ENCODE results near the gene EML1.

- TF ChIP-seq, protein P1, sequence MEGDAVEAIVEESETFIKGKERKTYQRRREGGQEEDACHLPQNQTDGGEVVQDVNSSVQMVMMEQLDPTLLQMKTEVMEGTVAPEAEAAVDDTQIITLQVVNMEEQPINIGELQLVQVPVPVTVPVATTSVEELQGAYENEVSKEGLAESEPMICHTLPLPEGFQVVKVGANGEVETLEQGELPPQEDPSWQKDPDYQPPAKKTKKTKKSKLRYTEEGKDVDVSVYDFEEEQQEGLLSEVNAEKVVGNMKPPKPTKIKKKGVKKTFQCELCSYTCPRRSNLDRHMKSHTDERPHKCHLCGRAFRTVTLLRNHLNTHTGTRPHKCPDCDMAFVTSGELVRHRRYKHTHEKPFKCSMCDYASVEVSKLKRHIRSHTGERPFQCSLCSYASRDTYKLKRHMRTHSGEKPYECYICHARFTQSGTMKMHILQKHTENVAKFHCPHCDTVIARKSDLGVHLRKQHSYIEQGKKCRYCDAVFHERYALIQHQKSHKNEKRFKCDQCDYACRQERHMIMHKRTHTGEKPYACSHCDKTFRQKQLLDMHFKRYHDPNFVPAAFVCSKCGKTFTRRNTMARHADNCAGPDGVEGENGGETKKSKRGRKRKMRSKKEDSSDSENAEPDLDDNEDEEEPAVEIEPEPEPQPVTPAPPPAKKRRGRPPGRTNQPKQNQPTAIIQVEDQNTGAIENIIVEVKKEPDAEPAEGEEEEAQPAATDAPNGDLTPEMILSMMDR (IDR thresholded peaks at IDR 0.05) = no peak
- no peak for TF ChIP-seq ZFX (IDR thresholded peaks at IDR 0.05; ENCODE audit: borderline replicate concordance)
These were observed 115.5 kb downstream of the EML1 start for GRCh38 chr14:99908653-99909250.

Measured in 22Rv1 (cell line).